ENCODE data around the gene STK32B.
"Not testable (repeated sequence)": the region's sequence is repeated elsewhere in the genome, so short reads cannot be mapped to it uniquely, and the experiment has no call there.

Gene STK32B

GRCh38 chr4:5051278-5052203, at the start of gene STK32B:
TSS of gene STK32B (plus strand) at chr4:5051480.
- no peak for TF ChIP-seq CTCF (conservative IDR thresholded peaks at IDR 0.05; ENCODE audit: low read depth, low read length)
- H3K4me3 ChIP-seq (ENCODE audit: low read length): peak within 1 kb of the TSS; percentile 62
- DNase-seq (ENCODE audit: low read depth): no peak

DNA sequence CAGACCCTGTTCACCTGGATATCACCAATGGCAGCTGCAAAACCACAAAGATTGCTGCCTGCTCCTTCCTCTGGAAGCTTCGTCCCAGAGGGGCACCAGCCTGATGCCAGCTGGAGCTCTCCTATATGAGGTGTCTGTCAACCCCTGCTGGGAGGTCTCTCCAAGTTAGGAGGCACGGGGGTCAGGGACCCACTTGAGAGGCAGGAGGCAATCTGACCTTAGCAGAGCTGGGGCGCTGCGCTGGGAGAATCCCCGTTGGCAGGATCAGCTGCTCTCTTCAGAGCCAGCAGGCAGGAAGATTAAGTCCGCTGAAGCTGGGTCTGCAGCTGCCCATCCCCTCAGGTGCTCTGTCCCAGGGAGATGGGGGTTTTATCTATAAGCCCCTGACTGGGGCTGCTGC, 49.6 kb upstream of the STK32B start:
- DNase-seq (ENCODE audit: low read depth); H3K4me3 ChIP-seq (ENCODE audit: low read length): not testable (repeated sequence)

- no peak for DNase-seq (ENCODE audit: low read depth)
- no peak for TF ChIP-seq CTCF (conservative IDR thresholded peaks at IDR 0.05; ENCODE audit: low read depth, low read length)
- H3K4me3 ChIP-seq (ENCODE audit: low read length): no peak overlapping the region
These were observed 47.9 kb upstream of the STK32B start for GRCh38 chr4:5003372-5003857.

GRCh38 chr4:5003918-5004317, 47.4 kb upstream of the STK32B start:
- H3K4me3 ChIP-seq (ENCODE audit: low read length): no peak overlapping the region
- DNase-seq (ENCODE audit: low read depth): no peak
- TF ChIP-seq CTCF (conservative IDR thresholded peaks at IDR 0.05; ENCODE audit: low read depth, low read length): no peak

DNA sequence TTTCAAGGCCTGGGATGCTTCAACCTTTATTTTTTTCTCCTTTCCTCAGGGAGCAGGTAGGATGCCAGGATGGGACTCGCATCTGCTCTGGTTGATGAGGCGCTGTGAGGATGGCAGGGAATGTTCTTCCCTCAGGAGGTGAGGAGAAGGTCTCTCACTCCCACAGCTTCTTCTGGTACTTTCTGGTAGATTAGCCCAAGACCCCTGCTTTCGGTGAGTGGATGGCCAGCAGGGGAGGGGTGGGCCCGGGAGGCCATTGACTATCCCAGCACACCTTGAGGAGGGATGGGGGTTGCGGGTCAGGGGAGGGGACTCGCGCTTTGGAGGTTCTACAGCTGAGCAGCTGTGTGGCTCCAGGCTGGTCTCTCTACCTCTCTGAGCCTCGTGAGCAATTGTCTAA, 46.8 kb upstream of the STK32B start:
- no peak for DNase-seq (ENCODE audit: low read depth)
- no peak for TF ChIP-seq CTCF (conservative IDR thresholded peaks at IDR 0.05; ENCODE audit: low read depth, low read length)
- H3K4me3 ChIP-seq (ENCODE audit: low read length): no peak overlapping the region

GRCh38 chr4:5006932-5007331, 44.3 kb upstream of the STK32B start:
- H3K4me3 ChIP-seq (ENCODE audit: low read length); DNase-seq (ENCODE audit: low read depth): not testable (repeated sequence)

GRCh38 chr4:5009796-5010195, 41.5 kb upstream of the STK32B start:
- no peak for TF ChIP-seq CTCF (conservative IDR thresholded peaks at IDR 0.05; ENCODE audit: low read depth, low read length)
- DNase-seq (ENCODE audit: low read depth): no peak

DNA sequence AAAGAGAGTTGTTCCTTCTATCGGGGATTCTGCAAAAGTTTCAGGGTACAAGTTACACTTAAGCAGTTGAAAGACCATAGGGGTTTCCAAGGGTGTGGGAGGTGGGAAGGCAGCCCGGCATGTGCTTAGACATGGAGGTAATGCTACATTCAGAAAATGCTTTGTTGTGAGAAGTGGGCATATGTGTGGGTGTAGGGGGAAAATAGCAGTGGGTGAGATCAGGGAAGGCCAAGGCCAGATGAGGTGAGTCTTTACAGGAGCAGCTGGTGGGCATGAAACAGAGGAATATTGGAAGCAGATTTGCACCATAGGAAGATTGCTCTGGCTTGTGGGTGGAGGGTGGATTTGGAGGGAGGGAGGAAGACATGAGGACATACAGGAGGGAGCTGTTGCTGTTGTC, 40.3 kb upstream of the STK32B start:
- H3K4me3 ChIP-seq (ENCODE audit: low read length): no peak overlapping the region
- DNase-seq (ENCODE audit: low read depth): no peak
- TF ChIP-seq CTCF (conservative IDR thresholded peaks at IDR 0.05; ENCODE audit: low read depth, low read length): no peak

More at GRCh38 chr4:5009796-5010195, 41.5 kb upstream of the STK32B start:
- H3K4me3 ChIP-seq (ENCODE audit: low read length): no peak overlapping the region
